RWPE2 (cell line): ENCODE data around the gene WDR90.

Experiments used
- ATAC-seq: fragments of 200-7000 bp; cut with Tn5 transposase; 3 replicates; pipeline ENCODE4 v1.9.1; 2021; ENCODE audit warnings: low read depth
- DNase-seq: peaks from one replicate; pipeline ENCODE4 v3.0.0-alpha.2; 2020; ENCODE audit warnings: low spot score
- H3K27ac ChIP-seq: fragments of 450-650 bp; 2 replicates; pipeline ENCODE4 v1.5.1; 2017; ENCODE audit warnings: mild to moderate bottlenecking; ENCODE audit not compliant: poor library complexity, severe bottlenecking
- H3K27me3 ChIP-seq: fragments of 250-450 bp; sonication (Bioruptor Pico); 2 replicates; pipeline ENCODE4 v1.5.1; 2021; ENCODE audit warnings: mild to moderate bottlenecking, moderate library complexity; ENCODE audit not compliant: insufficient read depth, poor library complexity, severe bottlenecking
- H3K36me3 ChIP-seq: fragments of 250-450 bp; sonication (Bioruptor Pico); 2 replicates; pipeline ENCODE4 v1.5.1; 2020; ENCODE audit warnings: low read depth, mild to moderate bottlenecking, moderate library complexity
- H3K4me1 ChIP-seq: fragments of 250-450 bp; sonication (Bioruptor Pico); 2 replicates; pipeline ENCODE4 v1.5.1; 2021; ENCODE audit warnings: mild to moderate bottlenecking, moderate library complexity; ENCODE audit not compliant: insufficient read depth, poor library complexity, severe bottlenecking
- H3K4me3 ChIP-seq: fragments of 250-450 bp; sonication (Bioruptor Pico); 2 replicates; pipeline ENCODE4 v1.5.1; 2021; ENCODE audit warnings: mild to moderate bottlenecking, moderate library complexity; ENCODE audit not compliant: severe bottlenecking
- H3K9me3 ChIP-seq: fragments of 250-450 bp; sonication (Bioruptor Pico); 2 replicates; pipeline ENCODE4 v1.5.1; 2021; ENCODE audit warnings: mild to moderate bottlenecking, moderate library complexity; ENCODE audit not compliant: severe bottlenecking
- TF ChIP-seq, protein P1 (sequence below): fragments of 450-650 bp; IDR thresholded peaks from one replicate; pipeline ENCODE4 v1.5.1; 2017; ENCODE audit warnings: mild to moderate bottlenecking, moderate library complexity; ENCODE audit not compliant: poor library complexity, severe bottlenecking

The WDR90 gene

DNA sequence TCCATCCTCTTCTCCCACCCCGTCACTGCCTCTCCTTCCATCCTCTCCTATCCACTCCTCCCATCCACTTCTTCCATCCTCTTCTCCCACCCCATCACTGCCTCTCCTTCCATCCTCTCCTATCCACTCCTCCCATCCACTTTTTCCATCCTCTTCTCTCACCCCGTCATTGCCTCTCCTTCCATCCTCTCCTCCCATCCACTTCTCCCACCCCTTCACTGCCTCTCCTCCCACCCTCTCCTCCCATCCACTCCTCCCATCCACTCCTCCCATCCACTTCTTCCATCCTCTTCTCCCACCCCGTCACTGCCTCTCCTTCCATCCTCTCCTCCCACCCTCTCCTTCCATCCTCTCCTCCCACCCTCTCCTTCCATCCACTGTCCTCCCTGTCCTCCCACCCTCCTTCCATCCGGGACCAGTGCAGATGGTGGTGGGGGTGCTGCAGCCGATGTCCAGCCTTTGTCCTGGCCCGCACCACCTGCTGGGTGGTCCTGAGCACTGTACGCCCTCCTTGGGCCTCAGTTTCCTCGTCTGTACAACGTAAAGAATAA is 17.3 kb upstream of the WDR90 start:
- DNase-seq, result no peak
- no peak overlapping the region for H3K27ac ChIP-seq
- H3K4me3 ChIP-seq, result no peak overlapping the region
- no peak for ATAC-seq
- TF ChIP-seq, protein P1, sequence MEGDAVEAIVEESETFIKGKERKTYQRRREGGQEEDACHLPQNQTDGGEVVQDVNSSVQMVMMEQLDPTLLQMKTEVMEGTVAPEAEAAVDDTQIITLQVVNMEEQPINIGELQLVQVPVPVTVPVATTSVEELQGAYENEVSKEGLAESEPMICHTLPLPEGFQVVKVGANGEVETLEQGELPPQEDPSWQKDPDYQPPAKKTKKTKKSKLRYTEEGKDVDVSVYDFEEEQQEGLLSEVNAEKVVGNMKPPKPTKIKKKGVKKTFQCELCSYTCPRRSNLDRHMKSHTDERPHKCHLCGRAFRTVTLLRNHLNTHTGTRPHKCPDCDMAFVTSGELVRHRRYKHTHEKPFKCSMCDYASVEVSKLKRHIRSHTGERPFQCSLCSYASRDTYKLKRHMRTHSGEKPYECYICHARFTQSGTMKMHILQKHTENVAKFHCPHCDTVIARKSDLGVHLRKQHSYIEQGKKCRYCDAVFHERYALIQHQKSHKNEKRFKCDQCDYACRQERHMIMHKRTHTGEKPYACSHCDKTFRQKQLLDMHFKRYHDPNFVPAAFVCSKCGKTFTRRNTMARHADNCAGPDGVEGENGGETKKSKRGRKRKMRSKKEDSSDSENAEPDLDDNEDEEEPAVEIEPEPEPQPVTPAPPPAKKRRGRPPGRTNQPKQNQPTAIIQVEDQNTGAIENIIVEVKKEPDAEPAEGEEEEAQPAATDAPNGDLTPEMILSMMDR, result no peak
- H3K9me3 ChIP-seq, result no peaks in the 10 kb centered on the region
- H3K36me3 ChIP-seq, result peaks cover 7% of the 10 kb centered on the region; the same call in 1 of the 2 replicates
- H3K27me3 ChIP-seq, result no peaks in the 10 kb centered on the region
- peaks cover 10% of the 10 kb centered on the region for H3K4me1 ChIP-seq

GRCh38 chr16:632486-633335 is 16.5 kb upstream of the WDR90 start:
- Histone ChIP-seq H3K27ac (no peak overlapping the region), H3K27me3 (no peaks in the 10 kb centered on the region), H3K4me3 (no peak overlapping the region), H3K4me1 (peaks cover 4% of the 10 kb centered on the region), H3K9me3 (no peaks in the 10 kb centered on the region), H3K36me3 (peaks cover under 1% of the 10 kb centered on the region; the same call in 1 of the 2 replicates)
- DNase-seq (no peak), ATAC-seq (no peak)
- TF ChIP-seq, protein P1, result no peak

GRCh38 chr16:633336-634050 is 15.7 kb upstream of the WDR90 start:
- no peaks in the 10 kb centered on the region for H3K9me3 ChIP-seq
- peaks cover 4% of the 10 kb centered on the region for H3K4me1 ChIP-seq
- H3K4me3 ChIP-seq, result no peak overlapping the region
- ATAC-seq (no peak), DNase-seq (no peak)
- no peaks in the 10 kb centered on the region for H3K27me3 ChIP-seq
- TF ChIP-seq, protein P1, result no peak
- H3K27ac ChIP-seq, result no peak overlapping the region
- H3K36me3 ChIP-seq, result no peaks in the 10 kb centered on the region

DNA sequence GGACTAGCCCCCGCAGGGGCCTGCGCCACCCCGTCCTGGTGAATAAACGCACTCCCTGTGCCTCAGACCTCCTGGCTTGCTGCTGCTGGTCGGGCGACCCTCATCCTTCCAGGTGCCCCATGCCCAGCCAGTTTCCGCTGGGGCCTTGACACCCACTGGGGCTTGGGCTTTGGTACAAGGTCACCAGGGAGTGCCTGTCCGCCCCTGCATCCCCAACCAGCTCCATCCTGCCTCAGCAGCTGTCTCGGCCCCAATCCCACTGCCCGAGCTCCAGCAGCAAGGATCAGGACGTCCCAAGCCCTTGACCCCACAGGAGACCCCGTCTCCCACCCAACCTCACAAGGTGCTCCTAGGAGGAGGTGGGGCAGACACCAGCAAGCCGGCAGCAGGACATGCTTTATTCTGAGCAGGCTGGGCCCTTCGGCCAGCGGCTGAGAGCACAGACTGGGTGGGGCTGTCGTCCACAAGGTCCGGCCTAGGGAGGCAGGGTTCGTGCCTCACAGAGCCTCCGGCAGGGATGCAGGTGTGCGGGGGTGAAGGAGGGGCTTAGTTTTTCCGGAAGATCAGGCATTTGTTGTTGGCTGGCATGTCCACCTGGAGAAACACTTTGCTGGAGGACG is 15.0 kb upstream of the WDR90 start:
- no peak for DNase-seq
- no peak for ATAC-seq
- TF ChIP-seq, protein P1, result no peak
- Histone ChIP-seq H3K27ac (no peak overlapping the region), H3K36me3 (no peaks in the 10 kb centered on the region), H3K4me3 (no peak overlapping the region), H3K27me3 (no peaks in the 10 kb centered on the region), H3K9me3 (no peaks in the 10 kb centered on the region), H3K4me1 (peaks cover 4% of the 10 kb centered on the region)
